Measurements from ENCODE around the gene ZNF681.
"Not testable (repeated sequence)": the region's sequence is repeated elsewhere in the genome, so short reads cannot be mapped to it uniquely, and the experiment has no call there.

The ZNF681 gene

GRCh38 chr19:23758187-23759074 is at the start of gene ZNF681:
Gene ZNF681, minus strand, starts transcription at chr19:23758891. Its CDS starts 142 bp downstream, at chr19:23758749.
- peak; percentile 64 to 66 for DNase-seq (ENCODE audit: low read depth in 2 of 2)

- DNase-seq (ENCODE audit: low read depth in 2 of 2): no peak
These were observed 46.0 kb upstream of the ZNF681 start for GRCh38 chr19:23804676-23805075.

GRCh38 chr19:23802290-23802689 is 43.6 kb upstream of the ZNF681 start:
- DNase-seq (ENCODE audit: low read depth in 2 of 2): no peak

GRCh38 chr19:23801803-23802202 is 43.1 kb upstream of the ZNF681 start:
- no peak for DNase-seq (ENCODE audit: low read depth in 2 of 2)

- DNase-seq (ENCODE audit: low read depth in 2 of 2): no peak
These were observed 42.2 kb upstream of the ZNF681 start for GRCh38 chr19:23800868-23801267.

- no peak for DNase-seq (ENCODE audit: low read depth in 2 of 2)
These were observed 41.6 kb upstream of the ZNF681 start for GRCh38 chr19:23800271-23800670.

- no peak for DNase-seq (ENCODE audit: low read depth in 2 of 2)
These were observed 40.6 kb upstream of the ZNF681 start for GRCh38 chr19:23799321-23799720.

- no peak for DNase-seq (ENCODE audit: low read depth in 2 of 2)
These were observed 36.8 kb upstream of the ZNF681 start for GRCh38 chr19:23795462-23795861.

GRCh38 chr19:23792784-23793183 is 34.1 kb upstream of the ZNF681 start:
- no peak for DNase-seq (ENCODE audit: low read depth in 2 of 2)

GRCh38 chr19:23790641-23791488 is 32.2 kb upstream of the ZNF681 start:
- no peak for DNase-seq (ENCODE audit: low read depth in 2 of 2)

- no peak for DNase-seq (ENCODE audit: low read depth in 2 of 2)
These were observed 30.6 kb upstream of the ZNF681 start for GRCh38 chr19:23789246-23789645.

- no peak for DNase-seq (ENCODE audit: low read depth in 2 of 2)
These were observed 29.7 kb upstream of the ZNF681 start for GRCh38 chr19:23788411-23788810.

- DNase-seq (ENCODE audit: low read depth in 2 of 2): no peak
These were observed 28.4 kb upstream of the ZNF681 start for GRCh38 chr19:23787106-23787505.

- no peak for DNase-seq (ENCODE audit: low read depth in 2 of 2)
These were observed 27.3 kb upstream of the ZNF681 start for GRCh38 chr19:23785982-23786381.

GRCh38 chr19:23784274-23784673 is 25.6 kb upstream of the ZNF681 start:
- DNase-seq (ENCODE audit: low read depth in 2 of 2): no peak

GRCh38 chr19:23783636-23784035 is 24.9 kb upstream of the ZNF681 start:
- no peak for DNase-seq (ENCODE audit: low read depth in 2 of 2)

- no peak for DNase-seq (ENCODE audit: low read depth in 2 of 2)
These were observed 21.0 kb upstream of the ZNF681 start for GRCh38 chr19:23779645-23780044.

GRCh38 chr19:23778566-23778965 is 19.9 kb upstream of the ZNF681 start:
- no peak for DNase-seq (ENCODE audit: low read depth in 2 of 2)

- DNase-seq (ENCODE audit: low read depth in 2 of 2): not testable (repeated sequence)
These were observed 19.3 kb upstream of the ZNF681 start for GRCh38 chr19:23778036-23778435.

GRCh38 chr19:23777216-23777615 is 18.5 kb upstream of the ZNF681 start:
- no peak for DNase-seq (ENCODE audit: low read depth in 2 of 2)

- no peak for DNase-seq (ENCODE audit: low read depth in 2 of 2)
These were observed 18.0 kb upstream of the ZNF681 start for GRCh38 chr19:23776507-23777205.

- DNase-seq (ENCODE audit: low read depth in 2 of 2): no peak
These were observed 15.9 kb upstream of the ZNF681 start for GRCh38 chr19:23774524-23774971.
